ENCODE results near the gene NFKBIE.

Gene NFKBIE

DNA sequence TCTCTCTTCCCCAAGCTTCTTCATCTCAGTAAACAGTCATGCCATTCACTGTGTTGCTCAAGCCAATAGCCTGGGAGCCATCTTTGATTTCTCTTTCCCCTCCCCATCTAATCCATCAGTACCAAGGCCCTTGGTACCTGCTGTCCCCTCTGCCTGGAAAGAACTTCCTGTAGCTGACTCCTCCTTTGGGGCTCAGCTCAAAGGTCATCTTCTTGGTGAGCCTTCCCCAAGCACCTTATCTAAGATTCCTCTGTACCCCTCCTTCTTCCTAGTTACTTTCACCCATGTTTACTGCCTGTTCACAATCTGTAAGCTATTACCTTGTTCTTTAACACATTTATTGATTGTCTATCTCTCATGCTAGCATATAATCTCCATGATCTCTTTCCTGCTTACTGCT lies 44.3 kb upstream of the NFKBIE start:
- H3K4me3 ChIP-seq (ENCODE audit: low read depth, low read length), result no peak overlapping the region
- in situ Hi-C loops (cut with HindIII; ENCODE audit: low sequenced_read_pairs), result no loop called here
- TF ChIP-seq CTCF (IDR thresholded peaks at IDR 0.05; ENCODE audit: low read depth, low read length), result no peak
- DNase-seq (ENCODE audit: low read depth, low spot score), result no peak

GRCh38 chr6:44309092-44309491 lies 43.7 kb upstream of the NFKBIE start:
- DNase-seq (ENCODE audit: low read depth, low spot score), result peak; percentile 49
- no peak overlapping the region for H3K4me3 ChIP-seq (ENCODE audit: low read depth, low read length)
- no peak for TF ChIP-seq CTCF (IDR thresholded peaks at IDR 0.05; ENCODE audit: low read depth, low read length)
- in situ Hi-C loops (cut with HindIII; ENCODE audit: low sequenced_read_pairs), result no loop called here

- no peak overlapping the region for H3K4me3 ChIP-seq (ENCODE audit: low read depth, low read length)
- no peak for DNase-seq (ENCODE audit: low read depth, low spot score)
- in situ Hi-C loops (cut with HindIII; ENCODE audit: low sequenced_read_pairs), result no loop called here
- TF ChIP-seq CTCF (IDR thresholded peaks at IDR 0.05; ENCODE audit: low read depth, low read length), result no peak
Observed at GRCh38 chr6:44307217-44307616, 41.9 kb upstream of the NFKBIE start.

DNA sequence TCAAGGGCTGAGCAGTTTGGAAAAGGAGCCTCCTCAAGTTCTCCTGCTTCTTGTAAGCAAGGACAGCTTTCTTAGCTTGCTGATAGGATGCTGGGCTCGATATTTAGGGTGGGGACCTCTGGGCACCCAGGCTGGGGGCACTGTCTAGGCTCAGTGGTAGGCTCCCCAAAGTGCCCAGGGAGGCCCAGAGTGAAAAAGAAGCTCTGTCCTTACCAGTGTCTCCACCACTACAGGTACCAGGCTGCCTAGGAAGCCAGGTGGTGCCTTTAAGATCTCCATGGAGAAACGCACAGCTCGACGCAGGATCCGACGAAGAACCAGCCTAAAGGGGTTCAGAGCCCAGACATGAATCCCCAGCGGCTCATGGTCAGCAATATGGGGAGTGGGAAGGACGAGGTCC lies 41.4 kb upstream of the NFKBIE start:
- DNase-seq (ENCODE audit: low read depth, low spot score), result no peak
- no peak overlapping the region for H3K4me3 ChIP-seq (ENCODE audit: low read depth, low read length)
- TF ChIP-seq CTCF (IDR thresholded peaks at IDR 0.05; ENCODE audit: low read depth, low read length), result no peak
- in situ Hi-C loops (cut with HindIII; ENCODE audit: low sequenced_read_pairs), result no loop called here

- in situ Hi-C loops (cut with HindIII; ENCODE audit: low sequenced_read_pairs), result no loop called here
- no peak for TF ChIP-seq CTCF (IDR thresholded peaks at IDR 0.05; ENCODE audit: low read depth, low read length)
- no peak overlapping the region for H3K4me3 ChIP-seq (ENCODE audit: low read depth, low read length)
- no peak for DNase-seq (ENCODE audit: low read depth, low spot score)
Observed at GRCh38 chr6:44305200-44305725, 39.9 kb upstream of the NFKBIE start.

- in situ Hi-C loops (cut with HindIII; ENCODE audit: low sequenced_read_pairs), result no loop called here
- peak; percentile 81 for TF ChIP-seq CTCF (IDR thresholded peaks at IDR 0.05; ENCODE audit: low read depth, low read length)
- peak; percentile 42 for DNase-seq (ENCODE audit: low read depth, low spot score)
- H3K4me3 ChIP-seq (ENCODE audit: low read depth, low read length), result no peak overlapping the region
Observed at GRCh38 chr6:44304282-44305199, 39.2 kb upstream of the NFKBIE start.
